RWPE2 (cell line): ENCODE data around the gene MYH7.
"Not testable (repeated sequence)": the region's sequence is repeated elsewhere in the genome, so short reads cannot be mapped to it uniquely, and the experiment has no call there.

Experiments used
- ATAC-seq: fragments of 200-7000 bp; cut with Tn5 transposase; 3 replicates; pipeline ENCODE4 v1.9.1; 2021; ENCODE audit warnings: low read depth
- DNase-seq: peaks from one replicate; pipeline ENCODE4 v3.0.0-alpha.2; 2020; ENCODE audit warnings: low spot score
- H3K27ac ChIP-seq: fragments of 450-650 bp; 2 replicates; pipeline ENCODE4 v1.5.1; 2017; ENCODE audit warnings: mild to moderate bottlenecking; ENCODE audit not compliant: poor library complexity, severe bottlenecking
- H3K27me3 ChIP-seq: fragments of 250-450 bp; sonication (Bioruptor Pico); 2 replicates; pipeline ENCODE4 v1.5.1; 2021; ENCODE audit warnings: mild to moderate bottlenecking, moderate library complexity; ENCODE audit not compliant: insufficient read depth, poor library complexity, severe bottlenecking
- H3K36me3 ChIP-seq: fragments of 250-450 bp; sonication (Bioruptor Pico); 2 replicates; pipeline ENCODE4 v1.5.1; 2020; ENCODE audit warnings: low read depth, mild to moderate bottlenecking, moderate library complexity
- H3K4me1 ChIP-seq: fragments of 250-450 bp; sonication (Bioruptor Pico); 2 replicates; pipeline ENCODE4 v1.5.1; 2021; ENCODE audit warnings: mild to moderate bottlenecking, moderate library complexity; ENCODE audit not compliant: insufficient read depth, poor library complexity, severe bottlenecking
- H3K4me3 ChIP-seq: fragments of 250-450 bp; sonication (Bioruptor Pico); 2 replicates; pipeline ENCODE4 v1.5.1; 2021; ENCODE audit warnings: mild to moderate bottlenecking, moderate library complexity; ENCODE audit not compliant: severe bottlenecking
- H3K9me3 ChIP-seq: fragments of 250-450 bp; sonication (Bioruptor Pico); 2 replicates; pipeline ENCODE4 v1.5.1; 2021; ENCODE audit warnings: mild to moderate bottlenecking, moderate library complexity; ENCODE audit not compliant: severe bottlenecking
- CTCF ChIP-seq: fragments of 450-650 bp; IDR thresholded peaks from one replicate; pipeline ENCODE4 v1.5.1; 2017; ENCODE audit warnings: mild to moderate bottlenecking, moderate library complexity; ENCODE audit not compliant: poor library complexity, severe bottlenecking

Gene MYH7

GRCh38 chr14:23392613-23393012, 42.8 kb downstream of the MYH7 start:
- H3K27ac ChIP-seq = no peak overlapping the region
- no peaks in the 10 kb centered on the region for H3K9me3 ChIP-seq
- no peak for TF ChIP-seq CTCF
- no peaks in the 10 kb centered on the region for H3K36me3 ChIP-seq
- H3K4me1 ChIP-seq = no peaks in the 10 kb centered on the region
- ATAC-seq (no peak), DNase-seq (no peak)
- H3K4me3 ChIP-seq = no peak overlapping the region
- H3K27me3 ChIP-seq = peaks cover 3% of the 10 kb centered on the region

- not testable (repeated sequence) for H3K4me1 ChIP-seq, ATAC-seq, H3K36me3 ChIP-seq, H3K27ac ChIP-seq, H3K9me3 ChIP-seq, H3K27me3 ChIP-seq, H3K4me3 ChIP-seq, DNase-seq
These were observed 45.6 kb downstream of the MYH7 start for GRCh38 chr14:23389871-23390270.

GRCh38 chr14:23389396-23389795, 46.1 kb downstream of the MYH7 start:
- TF ChIP-seq CTCF = no peak
- H3K4me1 ChIP-seq = no peaks in the 10 kb centered on the region
- ATAC-seq (no peak), DNase-seq (no peak)
- no peak overlapping the region for H3K4me3 ChIP-seq
- no peaks in the 10 kb centered on the region for H3K36me3 ChIP-seq
- H3K27ac ChIP-seq = no peak overlapping the region
- no peaks in the 10 kb centered on the region for H3K9me3 ChIP-seq
- peaks cover 3% of the 10 kb centered on the region for H3K27me3 ChIP-seq

GRCh38 chr14:23388996-23389395, 46.5 kb downstream of the MYH7 start:
- no peak for ATAC-seq
- Histone ChIP-seq H3K9me3 (no peaks in the 10 kb centered on the region), H3K4me3 (no peak overlapping the region), H3K4me1 (no peaks in the 10 kb centered on the region), H3K27ac (no peak overlapping the region), H3K27me3 (no peaks in the 10 kb centered on the region), H3K36me3 (no peaks in the 10 kb centered on the region)
- no peak for TF ChIP-seq CTCF
- no peak for DNase-seq

- H3K4me3 ChIP-seq = no peak overlapping the region
- H3K4me1 ChIP-seq = no peaks in the 10 kb centered on the region
- ATAC-seq (no peak), DNase-seq (no peak)
- H3K27ac ChIP-seq = no peak overlapping the region
- H3K27me3 ChIP-seq = no peaks in the 10 kb centered on the region
- H3K9me3 ChIP-seq = no peaks in the 10 kb centered on the region
- no peak for TF ChIP-seq CTCF
- no peaks in the 10 kb centered on the region for H3K36me3 ChIP-seq
These were observed 47.3 kb downstream of the MYH7 start for GRCh38 chr14:23387916-23388882.
